ENCODE data around the gene MMRN2. TPM values are rescaled to one million over a fixed set of nuclear protein-coding genes. Genes with fewer than 3 reads are reported as not detected.

Gene MMRN2
- polyA plus RNA-seq, 1 of the 3 experiments (the other 2 are of a cell fraction) = 0.05 TPM

GRCh38 chr10:86964847-86965190, 7.4 kb upstream of the MMRN2 start:
- H3K9me2 ChIP-seq = no peaks in the 10 kb centered on the region
- H3K9ac ChIP-seq = no peak overlapping the region
- POLR2A ChIA-PET = no interaction called here
- H3K36me3 ChIP-seq (replicated peaks in 1 of 2; ENCODE audit: control insufficient read depth in 1 of 2, insufficient read depth in 2 of 2, low read length in 1 of 2) = no peaks in the 10 kb centered on the region
- H3K27me3 ChIP-seq (ENCODE audit: insufficient read depth) = no peaks in the 10 kb centered on the region
- no peak overlapping the region for H3K4me2 ChIP-seq
- no peak for DNase-seq
- no peaks in the 10 kb centered on the region for H3K9me3 ChIP-seq
- no peak overlapping the region for H2AFZ ChIP-seq (ENCODE audit: low read depth)
- H3K27ac ChIP-seq (ENCODE audit: low read depth in 2 of 2, low read length in 1 of 2) = no peak overlapping the region
- WGBS (ENCODE audit: low lambda C conversion rate) = 91% methylated on average over 2 of the region's 2 CpGs
- no peak for TF ChIP-seq FOXM1 (IDR thresholded peaks at IDR 0.05; ENCODE audit: low read depth)
- TF ChIP-seq EP300 (IDR thresholded peaks at IDR 0.05; ENCODE audit: borderline replicate concordance in 1 of 2, low read depth in 1 of 2, low read length in 1 of 2) = no peak
- H3K4me3 ChIP-seq (ENCODE audit: low read depth in 2 of 2, low read length in 1 of 2) = no peak overlapping the region
- no peaks in the 10 kb centered on the region for H3F3A ChIP-seq (replicated peaks; ENCODE audit: insufficient read depth)
- CTCF ChIA-PET = interaction anchor here (3.3 kb wide), 1 partner anchor 26 kb away, joined by 23 read pairs; no protein-coding TSS in a partner anchor
- peaks cover 0 to 6% of the 10 kb centered on the region in 2 experiments; a peak in 1 of 4 replicates for H3K4me1 ChIP-seq (ENCODE audit: control insufficient read depth in 1 of 2, insufficient read depth in 2 of 2, low read depth in 1 of 2, low read length in 1 of 2)
- no peaks in the 10 kb centered on the region for H3K79me2 ChIP-seq (ENCODE audit: insufficient read depth)
- no peaks in the 10 kb centered on the region for H4K20me1 ChIP-seq (ENCODE audit: insufficient read depth)

- Histone ChIP-seq H2AFZ (ENCODE audit: low read depth) (no peak overlapping the region), H3K9ac (no peak overlapping the region), H3K4me2 (no peak overlapping the region), H4K20me1 (ENCODE audit: insufficient read depth) (no peaks in the 10 kb centered on the region), H3K9me3 (no peaks in the 10 kb centered on the region), H3K36me3 (replicated peaks in 1 of 2; ENCODE audit: control insufficient read depth in 1 of 2, insufficient read depth in 2 of 2, low read length in 1 of 2) (no peaks in the 10 kb centered on the region), H3K79me2 (ENCODE audit: insufficient read depth) (no peaks in the 10 kb centered on the region), H3K27me3 (ENCODE audit: insufficient read depth) (no peaks in the 10 kb centered on the region), H3K27ac (ENCODE audit: low read depth in 2 of 2, low read length in 1 of 2) (no peak overlapping the region), H3K4me3 (ENCODE audit: low read depth in 2 of 2, low read length in 1 of 2) (no peak overlapping the region), H3F3A (replicated peaks; ENCODE audit: insufficient read depth) (no peaks in the 10 kb centered on the region), H3K9me2 (no peaks in the 10 kb centered on the region), H3K4me1 (ENCODE audit: control insufficient read depth in 1 of 2, insufficient read depth in 2 of 2, low read depth in 1 of 2, low read length in 1 of 2) (peaks cover 5 to 6% of the 10 kb centered on the region in 2 experiments; a peak in 2 of 4 replicates)
- ChIA-PET CTCF (interaction anchor here (0.8 to 1.4 kb wide), 2 partner anchors 24 to 130 kb away, joined by 3 to 4 read pairs; no protein-coding TSS in a partner anchor), POLR2A (no interaction called here)
- DNase-seq = peak; percentile 36
- WGBS (ENCODE audit: low lambda C conversion rate) = 89% methylated on average over 6 of the region's 13 CpGs
- no peak for TF ChIP-seq RAD21 (IDR thresholded peaks at IDR 0.05; ENCODE audit: low read length)
- no peak for TF ChIP-seq REST (IDR thresholded peaks at IDR 0.05; ENCODE audit: low read depth, low read length)
- no peak for TF ChIP-seq CTCF (IDR thresholded peaks at IDR 0.05)
- TF ChIP-seq RCOR1 (IDR thresholded peaks at IDR 0.05; ENCODE audit: low read length) = no peak
- no peak for TF ChIP-seq YY1 (IDR thresholded peaks at IDR 0.05; ENCODE audit: low read depth)
- no peak for TF ChIP-seq MEF2A (IDR thresholded peaks at IDR 0.05; ENCODE audit: borderline replicate concordance, low read depth)
- no peak for TF ChIP-seq PBX3 (IDR thresholded peaks at IDR 0.05)
- no peak for TF ChIP-seq FOXJ3 (CRISPR knock-in tag; IDR thresholded peaks at IDR 0.05)
- TF ChIP-seq SMC3 (IDR thresholded peaks at IDR 0.05; ENCODE audit: low read depth, low read length) = no peak
- no peak for TF ChIP-seq FOSL2 (IDR thresholded peaks at IDR 0.05; ENCODE audit: borderline replicate concordance, low read depth)
- no peak for TF ChIP-seq TCF12 (IDR thresholded peaks at IDR 0.05)
- TF ChIP-seq EP300 (IDR thresholded peaks at IDR 0.05; ENCODE audit: borderline replicate concordance in 1 of 2, low read depth in 1 of 2, low read length in 1 of 2) = no peak
- TF ChIP-seq TEAD4 (IDR thresholded peaks at IDR 0.05; ENCODE audit: borderline replicate concordance, insufficient read depth) = no peak
- no peak for TF ChIP-seq MXI1 (IDR thresholded peaks at IDR 0.05; ENCODE audit: low read depth, low read length)
- no peak for TF ChIP-seq JUND (IDR thresholded peaks at IDR 0.05)
- no peak for TF ChIP-seq SIN3A (IDR thresholded peaks at IDR 0.05; ENCODE audit: borderline replicate concordance, low read depth, low read length)
- TF ChIP-seq RFX5 (IDR thresholded peaks at IDR 0.05; ENCODE audit: low read length) = no peak
These were observed 6.8 kb upstream of the MMRN2 start for GRCh38 chr10:86964061-86964846.
